NCI-H345 (cell line): ENCODE measurements around the gene MAPKBP1.
A peak's percentile ranks its signal among the peaks of the same experiment; 100 is the strongest.

Experiments
- DNase-seq: peaks from one replicate; lab custom pipeline; 2025; lab: John Stamatoyannopoulos, UW

MAPKBP1 gene

DNA sequence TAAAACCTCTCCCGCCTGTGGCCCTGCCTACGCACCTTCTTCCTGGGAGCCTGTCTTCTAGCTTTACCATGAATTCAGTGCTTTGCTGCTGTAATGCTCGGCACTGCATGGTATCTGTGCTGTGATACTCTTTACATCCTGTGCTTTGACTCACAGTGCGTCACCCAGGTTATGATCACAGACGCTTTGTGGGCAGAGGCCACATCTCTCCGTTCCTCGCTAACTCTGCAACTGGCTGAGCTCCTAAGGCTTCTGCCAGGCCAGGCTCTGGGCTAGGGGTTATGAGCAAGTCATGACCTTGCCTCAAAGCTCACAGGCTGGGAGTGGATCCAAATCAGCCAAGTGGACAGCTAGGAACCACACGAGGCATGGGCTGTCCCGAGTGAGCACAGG lies 96.4 kb downstream of the MAPKBP1 start:
- DNase-seq: no peak

DNA sequence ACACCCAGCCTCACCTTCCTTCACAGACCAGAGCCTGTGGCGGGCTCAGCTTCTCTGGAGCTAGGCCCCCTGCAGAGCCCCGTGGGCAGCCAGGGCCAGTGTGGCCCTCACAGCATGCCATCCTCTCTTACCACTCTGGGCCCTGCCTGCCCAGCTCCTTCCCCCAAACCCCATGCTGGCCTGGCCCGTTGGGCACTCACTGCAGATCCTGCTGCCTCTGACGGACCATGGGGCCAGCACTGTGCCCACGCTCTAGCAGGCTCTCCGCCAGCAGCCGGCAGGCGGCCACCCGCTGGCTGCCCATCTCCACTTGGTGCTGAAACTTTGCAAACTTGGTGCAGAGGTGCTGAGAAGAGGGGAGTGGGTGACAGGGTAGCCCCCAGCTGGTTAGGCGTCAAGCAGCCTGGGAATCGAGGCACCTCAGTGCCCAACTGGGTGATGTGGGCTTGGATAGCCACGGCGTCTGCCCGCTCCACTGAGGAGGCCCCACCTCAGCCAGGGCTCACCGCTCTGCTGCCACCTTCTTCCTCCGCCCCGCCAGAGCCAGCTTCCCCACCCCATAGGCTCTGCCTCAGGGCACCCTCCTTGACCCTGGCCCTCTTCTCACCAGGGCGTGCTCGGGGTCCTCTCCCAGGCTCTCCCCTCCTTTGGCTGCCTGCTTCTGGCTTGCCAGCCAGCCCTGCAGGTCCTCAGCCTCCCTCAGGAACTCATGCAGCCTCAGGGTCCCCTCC lies 97.1 kb downstream of the MAPKBP1 start:
- no peak for DNase-seq

DNA sequence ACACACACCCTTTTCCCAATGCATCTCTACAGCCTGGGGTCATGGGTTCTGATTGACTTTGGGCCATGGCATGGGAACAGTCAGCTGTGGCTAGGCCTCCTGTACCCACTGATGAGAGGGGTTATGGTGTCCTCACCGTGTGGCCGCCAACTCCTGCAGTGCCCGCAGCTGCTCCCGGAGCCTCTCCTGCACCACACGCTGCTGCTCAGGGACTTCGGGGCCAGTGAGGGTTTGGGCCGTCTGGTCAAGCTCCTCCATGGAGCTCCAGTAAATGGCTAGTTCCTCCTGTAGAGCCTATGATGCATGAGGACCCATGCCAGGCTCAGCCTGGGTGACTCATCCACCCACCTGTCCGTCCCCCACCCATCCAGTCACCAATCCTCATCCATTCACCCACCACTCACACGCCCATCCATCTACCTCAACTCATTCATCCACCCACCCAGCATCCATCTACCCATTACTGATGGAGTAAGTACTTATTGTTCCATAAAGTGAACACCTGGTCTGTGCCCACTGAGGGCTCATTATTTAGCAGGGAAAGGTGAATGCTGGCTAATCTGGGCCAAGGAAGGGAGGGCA lies 98.0 kb downstream of the MAPKBP1 start:
- peak; percentile 10 for DNase-seq

DNA sequence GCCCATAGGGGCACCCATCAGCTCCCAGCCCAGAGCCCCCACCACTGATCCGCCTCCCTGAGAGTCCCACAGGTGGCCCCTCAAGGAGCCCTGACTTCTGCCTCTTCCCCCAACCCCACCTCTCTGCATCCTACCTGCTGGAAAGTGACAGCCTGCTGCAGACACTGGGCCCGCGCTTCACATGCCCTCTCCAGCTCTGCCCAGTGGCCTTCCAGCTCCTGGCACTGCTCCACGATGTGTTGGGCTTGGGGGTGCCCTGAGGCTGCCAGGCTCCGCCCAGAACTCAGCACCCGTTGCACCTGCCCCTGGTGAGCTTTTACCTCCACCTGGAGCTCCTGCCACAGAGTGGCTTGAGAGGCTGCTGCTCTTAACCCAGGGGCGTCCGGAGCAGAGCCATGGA lies 99.4 kb downstream of the MAPKBP1 start:
- peak; percentile 75 for DNase-seq

DNA sequence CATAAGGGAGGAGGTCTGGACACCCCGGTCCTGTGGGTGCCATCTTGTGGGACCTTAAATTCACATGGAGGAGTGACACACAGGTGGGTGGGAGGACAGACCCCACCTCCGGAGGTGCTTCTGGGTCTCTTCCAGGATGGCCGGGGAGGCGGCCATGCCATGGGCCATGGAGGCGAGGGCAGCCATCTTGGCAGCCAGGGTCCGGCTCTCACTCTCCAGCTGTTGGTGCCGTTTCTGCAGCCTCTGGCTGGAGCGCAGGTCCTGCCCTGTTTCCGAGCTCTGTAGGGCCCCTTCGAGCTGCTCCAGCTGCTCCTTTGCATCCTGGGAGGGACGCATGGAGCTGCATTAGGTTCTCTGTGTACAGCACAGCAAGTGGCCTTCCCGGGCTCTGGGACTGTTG lies 100.5 kb downstream of the MAPKBP1 start:
- DNase-seq: no peak

DNA sequence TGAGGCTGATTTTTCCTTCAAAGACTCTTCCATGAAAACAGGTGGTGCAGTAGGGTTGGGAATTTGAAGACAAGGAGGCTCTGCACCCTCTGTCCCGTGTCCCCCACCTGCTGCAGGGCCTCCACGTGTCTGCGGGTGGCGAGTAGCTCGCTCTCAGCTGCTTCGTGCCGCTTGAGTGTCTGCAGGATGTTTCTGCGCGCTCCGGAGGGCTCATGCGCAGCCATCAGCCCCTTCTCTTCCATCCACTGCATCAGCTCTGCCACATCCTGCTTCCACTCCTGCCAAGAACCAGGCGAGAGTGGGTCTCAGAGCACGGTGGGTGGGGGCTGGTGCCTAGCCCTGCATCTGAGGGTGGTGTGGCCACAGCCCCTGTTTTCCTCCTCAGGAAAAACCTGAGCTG lies 101.7 kb downstream of the MAPKBP1 start:
- no peak for DNase-seq

DNA sequence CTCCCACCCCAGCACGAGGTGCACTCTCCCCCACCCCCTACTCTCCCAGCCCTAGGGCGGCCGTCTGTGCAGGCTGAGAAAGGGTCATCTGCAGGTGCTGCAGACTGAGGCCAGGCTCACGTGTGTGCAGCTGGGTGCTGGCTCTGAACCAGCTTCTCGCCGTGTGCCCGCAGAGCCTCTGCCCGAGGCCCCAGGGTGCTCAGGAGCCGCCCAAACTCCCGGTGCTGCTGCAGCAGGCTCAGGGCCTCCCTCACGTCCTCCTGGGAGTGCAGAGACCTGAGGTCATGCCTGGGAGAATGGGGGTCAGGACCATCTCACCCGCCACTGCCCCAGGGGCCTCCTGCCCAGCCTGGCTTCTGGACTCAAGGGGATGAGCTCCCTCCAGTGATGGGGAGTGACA lies 102.4 kb downstream of the MAPKBP1 start:
- DNase-seq: peak; percentile 47
